Erythroblast (primary cell): Measurements from ENCODE around the gene HOXA13.

Experiments
- DNase-seq, 2 experiments: peaks; one replicate each; lab custom pipeline; 2025; lab: John Stamatoyannopoulos, UW
- GATA1 ChIP-seq: IDR thresholded peaks from 2 replicates; pipeline ENCODE4 v1.6.1; 2011; ENCODE audit warnings: low read depth, mild to moderate bottlenecking, control low read depth, low read length, moderate library complexity
- POLR2A ChIP-seq: IDR thresholded peaks from 2 replicates; pipeline ENCODE4 v1.6.1; 2011; ENCODE audit warnings: mild to moderate bottlenecking, low read length

Gene HOXA13

DNA sequence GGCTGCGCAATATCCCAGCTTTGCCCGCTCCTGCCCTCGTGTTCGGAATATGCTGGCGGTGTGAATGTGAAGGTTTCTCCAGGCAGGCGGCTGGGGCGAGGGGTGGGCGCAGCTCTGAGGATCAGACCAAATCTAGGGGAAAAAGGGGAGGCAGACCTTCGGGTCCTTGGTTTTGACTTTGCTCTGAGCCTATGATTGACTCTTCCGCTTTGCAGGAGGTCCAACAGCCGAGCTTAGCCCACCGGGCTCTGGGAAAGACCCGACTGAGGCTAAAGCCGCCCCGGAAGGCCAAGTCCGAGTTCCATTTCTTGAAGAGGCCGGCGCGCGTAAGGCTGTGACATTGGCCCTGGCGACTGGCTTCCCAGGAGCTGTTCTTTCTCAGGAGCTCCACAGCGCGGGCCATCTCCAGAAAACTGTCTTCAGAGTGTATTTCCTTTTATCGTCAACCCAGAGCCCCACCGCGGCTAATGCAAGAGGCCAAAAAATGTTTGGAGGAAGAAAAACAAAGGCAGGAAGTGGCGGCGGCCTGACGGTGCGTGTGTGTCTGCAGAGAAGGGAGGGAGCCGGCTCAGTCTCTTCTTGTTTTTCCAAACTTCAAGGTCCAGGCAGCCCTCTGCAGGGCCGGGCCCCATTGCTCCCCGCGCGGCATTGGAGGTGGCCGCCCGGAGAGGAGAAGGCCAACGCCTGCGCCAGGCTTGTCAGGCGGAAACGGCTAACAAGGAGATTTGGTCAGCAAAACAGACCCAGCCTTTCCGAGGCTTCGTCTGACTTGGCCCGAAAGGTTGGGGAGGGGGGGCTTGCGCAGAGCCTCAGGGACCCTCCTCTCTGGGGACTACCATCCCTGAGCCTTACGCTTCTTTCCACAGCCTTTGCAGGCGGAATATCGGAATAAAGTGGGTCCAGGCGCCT, 11.3 kb downstream of the HOXA13 start:
- no peak for DNase-seq
- no peak for TF ChIP-seq GATA1
- TF ChIP-seq POLR2A: no peak

- TF ChIP-seq POLR2A (no peak), GATA1 (no peak)
- no peak for DNase-seq
Measured at GRCh38 chr7:27187475-27188385, 12.2 kb downstream of the HOXA13 start.

- no peak for DNase-seq
Measured at GRCh38 chr7:27186668-27187474, 13.0 kb downstream of the HOXA13 start.

GRCh38 chr7:27185854-27186667, 13.8 kb downstream of the HOXA13 start:
- no peak for DNase-seq
- no peak for TF ChIP-seq GATA1
- TF ChIP-seq POLR2A: no peak

More at GRCh38 chr7:27186668-27187474, 13.0 kb downstream of the HOXA13 start:
- TF ChIP-seq GATA1 (no peak), POLR2A (no peak)

GRCh38 chr7:27185013-27185853, 14.7 kb downstream of the HOXA13 start, which contains the start of gene HOXA11:
HOXA11 (minus strand) TSS chr7:27185232; CDS start chr7:27185144, 88 bp downstream.
- TF ChIP-seq POLR2A: no peak
- no peak for TF ChIP-seq GATA1
- peak in 1 of 2 experiments; percentile 16 for DNase-seq

- DNase-seq: peak; percentile 16 to 30
- TF ChIP-seq POLR2A: no peak
Measured at GRCh38 chr7:27184337-27185012, 15.4 kb downstream of the HOXA13 start.

DNA sequence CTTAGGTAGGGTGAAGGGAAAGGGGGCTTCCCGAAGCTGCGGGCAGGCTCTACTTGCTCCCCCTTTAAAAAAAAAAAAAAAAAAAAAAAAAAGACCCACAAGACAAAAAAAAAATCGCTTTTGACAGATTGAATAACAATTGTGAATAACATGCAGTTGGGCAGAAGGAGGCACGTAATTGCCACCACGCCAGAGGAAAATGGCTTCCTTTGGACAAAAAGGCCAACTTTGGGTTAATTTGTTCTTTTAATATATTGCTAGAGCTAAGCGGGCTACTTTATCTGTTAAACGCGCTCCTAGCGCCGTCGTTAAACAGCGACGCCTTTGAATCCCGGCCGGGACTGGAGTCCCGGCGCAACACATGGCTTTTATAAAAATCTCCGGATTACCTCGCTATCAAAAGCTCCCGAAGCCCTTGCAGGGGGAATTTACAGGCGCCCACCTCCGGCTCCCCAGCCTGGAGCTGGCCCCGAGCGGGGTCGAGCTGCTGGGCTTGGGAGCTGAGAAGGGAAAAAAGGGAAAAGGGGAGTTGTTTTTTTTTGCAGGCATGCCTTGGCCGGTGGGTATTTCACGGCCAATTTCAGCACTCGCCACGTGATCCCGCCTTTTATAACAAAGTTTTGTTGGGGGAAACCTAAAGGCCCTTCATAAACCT, 16.1 kb downstream of the HOXA13 start:
- TF ChIP-seq GATA1: no peak
- DNase-seq: peak in 1 of 2 experiments; percentile 11

GRCh38 chr7:27182861-27183681, 16.8 kb downstream of the HOXA13 start:
- DNase-seq: no peak
- no peak for TF ChIP-seq GATA1
- no peak for TF ChIP-seq POLR2A

DNA sequence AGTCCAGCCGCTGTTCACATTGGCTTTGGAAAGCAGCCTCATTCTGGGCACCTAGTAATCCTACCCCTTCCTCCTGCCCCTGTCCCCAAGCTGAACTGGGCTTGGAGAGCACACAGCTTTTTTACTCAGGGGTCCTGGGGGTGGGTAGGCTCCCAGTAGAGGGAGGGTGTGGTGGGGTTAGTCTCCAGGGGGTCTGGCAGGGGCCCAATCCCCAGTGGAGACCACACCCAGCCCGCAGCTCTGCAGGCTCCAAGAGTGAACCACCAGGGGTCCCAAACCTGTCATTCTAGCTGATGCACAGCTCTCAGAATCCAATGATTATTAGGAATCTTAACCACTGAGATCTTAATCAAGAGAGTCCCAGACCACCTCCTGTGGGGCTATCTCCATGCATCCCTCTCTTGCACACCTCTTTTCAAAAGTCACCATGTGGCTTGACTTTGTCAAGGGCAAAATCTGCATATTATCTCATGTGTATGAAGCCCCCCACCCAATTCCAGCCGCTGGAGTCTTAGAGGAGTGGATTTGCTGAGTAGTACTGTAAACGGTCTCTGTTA, 17.5 kb downstream of the HOXA13 start:
- no peak for TF ChIP-seq GATA1
- TF ChIP-seq POLR2A: no peak
- DNase-seq: no peak
